ENCODE measurements around the gene ANKFY1. TPM values are rescaled to one million over a fixed set of nuclear protein-coding genes. Genes with fewer than 3 reads are reported as not detected.

Gene ANKFY1
- polyA plus RNA-seq, 3 donors: 7.6 to 15.3 (median 14.3) TPM

GRCh38 chr17:4170639-4171280, 93.0 kb downstream of the ANKFY1 start:
- WGBS, 3 donors: 91 to 92% (median 91%) methylated on average over 27 of the region's 27 CpGs

GRCh38 chr17:4167786-4168185, 96.0 kb downstream of the ANKFY1 start:
- 58 to 93% (median 72%) methylated on average over 12 of the region's 12 CpGs for whole genome bisulfite sequencing, 3 donors

More at GRCh38 chr17:4170639-4171280, 93.0 kb downstream of the ANKFY1 start:
- no peak overlapping the region for H3K27ac ChIP-seq (ENCODE audit: low read depth, low read length)

GRCh38 chr17:4166419-4166818, 97.4 kb downstream of the ANKFY1 start:
- no peak overlapping the region for H3K27ac ChIP-seq (ENCODE audit: low read depth, low read length)
- 87 to 95% (median 93%) methylated on average over 8 of the region's 8 CpGs for WGBS, 3 donors

More at GRCh38 chr17:4167786-4168185, 96.0 kb downstream of the ANKFY1 start:
- H3K27ac ChIP-seq (ENCODE audit: low read depth, low read length): no peak overlapping the region

- 86 to 92% (median 89%) methylated on average over 10 of the region's 10 CpGs for WGBS, 3 donors
- H3K27ac ChIP-seq (ENCODE audit: low read depth, low read length): no peak overlapping the region
Measured at GRCh38 chr17:4165301-4166010, 98.3 kb downstream of the ANKFY1 start.

- 47 to 79% (median 54%) methylated on average over 6 of the region's 6 CpGs for WGBS, 3 donors
- no peak overlapping the region for H3K27ac ChIP-seq (ENCODE audit: low read depth, low read length)
Measured at GRCh38 chr17:4163951-4164350, 99.8 kb downstream of the ANKFY1 start.

- 72 to 86% (median 79%) methylated on average over 14 of the region's 14 CpGs for WGBS, 3 donors
- H3K27ac ChIP-seq (ENCODE audit: low read depth, low read length): no peak overlapping the region
Measured at GRCh38 chr17:4162775-4163466, 100.9 kb downstream of the ANKFY1 start.

GRCh38 chr17:4162321-4162720, 101.5 kb downstream of the ANKFY1 start:
- 72 to 91% (median 79%) methylated on average over 6 of the region's 6 CpGs for WGBS, 3 donors
- no peak overlapping the region for H3K27ac ChIP-seq (ENCODE audit: low read depth, low read length)

GRCh38 chr17:4161967-4162305, 101.8 kb downstream of the ANKFY1 start:
- no peak overlapping the region for H3K27ac ChIP-seq (ENCODE audit: low read depth, low read length)
- 80 to 93% (median 81%) methylated on average over 9 of the region's 9 CpGs for WGBS, 3 donors

- H3K27ac ChIP-seq (ENCODE audit: low read depth, low read length): no peak overlapping the region
- WGBS, 3 donors: 57 to 80% (median 70%) methylated on average over 7 of the region's 7 CpGs
Measured at GRCh38 chr17:4161192-4161966, 102.4 kb downstream of the ANKFY1 start.

- WGBS, 3 donors: 89 to 96% (median 95%) methylated on average over 19 of the region's 19 CpGs
- H3K27ac ChIP-seq (ENCODE audit: low read depth, low read length): no peak overlapping the region
Measured at GRCh38 chr17:4160294-4160859, 103.4 kb downstream of the ANKFY1 start.

- WGBS, 3 donors: 95 to 98% (median 97%) methylated on average over 15 of the region's 15 CpGs
Measured at GRCh38 chr17:4159761-4160160, 104.0 kb downstream of the ANKFY1 start.

GRCh38 chr17:4157618-4158333, 106.0 kb downstream of the ANKFY1 start:
- H3K27ac ChIP-seq (ENCODE audit: low read depth, low read length): no peak overlapping the region
- 93 to 96% (median 93%) methylated on average over 12 of the region's 12 CpGs for WGBS, 3 donors

More at GRCh38 chr17:4159761-4160160, 104.0 kb downstream of the ANKFY1 start:
- H3K27ac ChIP-seq (ENCODE audit: low read depth, low read length): no peak overlapping the region

- WGBS, 3 donors: 88 to 89% (median 89%) methylated on average over 16 of the region's 16 CpGs
- H3K27ac ChIP-seq (ENCODE audit: low read depth, low read length): no peak overlapping the region
Measured at GRCh38 chr17:4156750-4157381, 106.9 kb downstream of the ANKFY1 start.

GRCh38 chr17:4155980-4156620, 107.7 kb downstream of the ANKFY1 start:
- no peak overlapping the region for H3K27ac ChIP-seq (ENCODE audit: low read depth, low read length)
- 89 to 93% (median 91%) methylated on average over 10 of the region's 10 CpGs for WGBS, 3 donors

GRCh38 chr17:4154201-4154600, 109.6 kb downstream of the ANKFY1 start:
- 86 to 98% (median 93%) methylated on average over 3 of the region's 3 CpGs for WGBS, 3 donors
- H3K27ac ChIP-seq (ENCODE audit: low read depth, low read length): no peak overlapping the region

- WGBS, 3 donors: 65 to 95% (median 83%) methylated on average over 3 of the region's 3 CpGs
- H3K27ac ChIP-seq (ENCODE audit: low read depth, low read length): no peak overlapping the region
Measured at GRCh38 chr17:4152471-4152870, 111.3 kb downstream of the ANKFY1 start.

- no peak overlapping the region for H3K27ac ChIP-seq (ENCODE audit: low read depth, low read length)
- WGBS, 3 donors: 64 to 88% (median 73%) methylated on average over 6 of the region's 6 CpGs
Measured at GRCh38 chr17:4150096-4150495, 113.7 kb downstream of the ANKFY1 start.
